HG03460 (cell line): ENCODE measurements around the gene SLC4A2.

Experiments used
- ATAC-seq: cut with Tn5 transposase; IDR thresholded peaks from one replicate; pipeline ENCODE4 v1.9.1; 2021; ENCODE audit not compliant: unreplicated experiment

The SLC4A2 gene

DNA sequence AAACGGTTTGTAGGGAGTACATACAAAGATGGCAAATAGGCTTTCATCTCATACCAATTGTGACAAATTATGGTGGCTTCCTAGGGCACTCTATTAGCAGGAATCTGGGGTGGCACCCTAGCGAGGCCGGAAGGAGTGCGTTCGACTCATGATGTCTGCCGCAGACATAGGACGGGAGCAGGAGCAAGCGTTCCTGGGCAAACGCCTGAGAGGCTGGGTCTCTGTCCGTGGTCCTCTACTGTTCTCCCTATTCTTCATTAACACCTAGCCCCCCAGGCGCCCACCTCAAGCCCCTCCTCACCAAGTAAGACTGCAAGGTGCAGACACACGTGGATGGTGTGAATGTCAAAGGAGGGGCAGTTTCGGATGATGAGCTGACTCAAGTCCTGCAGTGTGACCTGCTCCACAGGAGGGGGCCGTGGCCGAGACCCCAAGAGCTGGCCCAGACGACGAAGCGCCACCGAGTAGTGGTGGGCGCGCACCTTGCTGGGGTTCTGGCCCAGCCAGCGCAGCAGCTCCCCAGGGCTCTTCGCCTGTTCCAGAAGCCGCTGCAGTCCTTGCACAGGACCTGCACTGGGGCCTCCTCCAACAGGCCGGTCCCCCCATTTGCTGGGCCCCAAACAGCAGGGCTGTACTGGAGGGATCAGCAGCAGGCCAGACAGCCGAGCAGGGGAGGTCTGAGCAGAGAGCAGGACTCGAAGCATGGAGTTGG is 20.0 kb downstream of the SLC4A2 start:
- no peak for ATAC-seq

DNA sequence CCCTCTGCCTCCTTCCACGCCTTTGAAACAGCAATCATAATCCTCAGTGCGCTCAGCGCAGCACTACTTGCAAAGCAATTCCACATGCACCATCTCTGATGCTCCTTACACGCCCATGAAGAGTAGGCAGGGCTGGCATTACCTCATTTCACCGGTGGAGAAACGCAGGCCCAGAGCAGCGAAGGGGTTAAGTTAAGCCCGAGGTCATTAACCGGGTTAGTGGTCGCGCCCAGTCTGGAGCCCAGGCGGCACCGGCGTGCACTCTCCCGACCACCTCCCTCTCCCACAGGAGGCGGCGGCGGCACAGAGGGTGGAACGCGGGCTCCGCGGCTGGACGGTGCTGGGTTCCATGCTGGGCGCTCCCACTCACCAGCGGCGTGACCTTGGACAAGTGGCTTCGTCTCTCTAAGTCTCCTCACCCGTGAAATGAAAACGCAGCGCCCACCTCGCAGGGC is 20.7 kb downstream of the SLC4A2 start:
- ATAC-seq, result peak; percentile 4

DNA sequence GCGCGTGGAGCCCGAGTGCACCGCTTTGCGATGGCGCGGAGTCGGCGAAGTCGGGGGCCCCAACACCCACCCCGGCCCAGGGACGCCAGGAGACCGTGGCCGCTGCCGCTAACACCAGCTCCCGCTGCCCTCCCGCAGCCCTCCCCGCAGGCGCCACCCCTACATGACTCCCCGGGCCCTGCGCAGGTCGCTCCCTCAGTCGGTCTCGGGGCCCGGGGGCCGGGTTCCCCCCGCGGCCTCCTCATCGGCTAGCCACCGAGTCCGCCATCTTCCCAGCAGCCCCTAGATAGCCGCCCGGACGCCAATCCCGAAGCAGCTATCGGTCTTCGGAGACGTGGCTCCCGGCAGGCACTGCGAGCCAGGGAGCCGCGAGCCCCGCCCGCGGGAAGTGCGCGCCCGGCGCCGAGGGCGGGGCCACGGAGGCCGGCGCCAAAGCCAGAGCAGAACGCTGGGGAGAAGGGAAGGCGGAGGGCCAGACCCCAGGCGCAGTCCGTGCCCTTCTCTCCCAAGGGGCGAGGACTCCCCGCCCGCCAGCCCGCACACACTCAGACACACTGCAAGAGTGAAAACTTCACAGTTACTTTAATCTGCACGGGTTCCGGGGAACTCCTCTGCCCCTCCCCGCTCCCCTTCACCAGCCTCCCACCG is 21.3 kb downstream of the SLC4A2 start, which contains the start of gene FASTK:
Gene FASTK (minus strand): TSS at position 288 of the 648 bp plus-strand sequence. CDS start 43 bp downstream, at position 245.
- peak; percentile 73 for ATAC-seq

DNA sequence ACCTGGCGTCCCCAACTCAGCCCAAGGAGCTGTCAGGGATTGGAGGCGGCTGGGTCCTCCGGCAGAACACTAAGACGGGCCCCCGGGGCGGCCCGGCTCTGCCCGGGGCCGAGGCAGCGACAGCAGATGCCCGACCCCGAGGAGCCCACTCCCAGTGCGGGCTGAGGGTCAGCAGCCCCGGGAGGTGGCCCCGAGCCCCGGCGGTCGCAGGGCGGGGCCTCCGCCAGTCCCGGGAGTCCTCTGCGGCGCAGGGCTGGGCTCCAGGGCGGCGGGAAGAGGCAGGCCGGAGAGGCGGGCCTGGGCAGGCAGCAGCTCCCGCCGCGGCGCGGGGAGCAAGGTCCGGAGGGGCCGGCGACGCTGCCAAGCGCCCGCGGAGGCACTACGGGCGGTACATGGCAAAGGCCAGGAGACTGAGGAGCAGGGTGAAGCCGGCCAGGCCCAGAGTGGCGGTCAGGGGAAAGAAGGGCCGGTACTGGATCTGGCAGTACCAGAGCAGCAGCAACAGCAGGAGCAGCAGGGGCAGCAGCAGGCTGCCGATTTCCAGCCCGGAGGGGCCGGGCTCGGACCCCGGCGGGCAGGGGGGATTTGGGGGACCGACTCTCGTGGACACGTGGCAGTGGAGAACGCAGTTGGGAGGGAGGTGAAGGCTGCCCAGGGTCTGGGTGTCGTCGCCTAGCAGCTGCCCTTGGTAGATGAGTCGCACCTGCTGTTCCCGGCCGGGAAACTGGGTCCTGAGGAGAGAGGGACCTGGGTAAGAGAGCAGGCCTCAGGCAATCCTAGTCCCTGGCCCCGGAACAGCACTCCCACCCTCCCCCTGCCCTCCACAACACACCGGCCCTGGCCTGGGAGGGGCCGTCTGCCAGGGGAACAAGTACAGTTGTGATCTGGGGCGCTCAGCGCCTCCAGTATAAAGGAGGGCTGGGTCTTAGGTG is 22.0 kb downstream of the SLC4A2 start:
- peak; percentile 1 for ATAC-seq

DNA sequence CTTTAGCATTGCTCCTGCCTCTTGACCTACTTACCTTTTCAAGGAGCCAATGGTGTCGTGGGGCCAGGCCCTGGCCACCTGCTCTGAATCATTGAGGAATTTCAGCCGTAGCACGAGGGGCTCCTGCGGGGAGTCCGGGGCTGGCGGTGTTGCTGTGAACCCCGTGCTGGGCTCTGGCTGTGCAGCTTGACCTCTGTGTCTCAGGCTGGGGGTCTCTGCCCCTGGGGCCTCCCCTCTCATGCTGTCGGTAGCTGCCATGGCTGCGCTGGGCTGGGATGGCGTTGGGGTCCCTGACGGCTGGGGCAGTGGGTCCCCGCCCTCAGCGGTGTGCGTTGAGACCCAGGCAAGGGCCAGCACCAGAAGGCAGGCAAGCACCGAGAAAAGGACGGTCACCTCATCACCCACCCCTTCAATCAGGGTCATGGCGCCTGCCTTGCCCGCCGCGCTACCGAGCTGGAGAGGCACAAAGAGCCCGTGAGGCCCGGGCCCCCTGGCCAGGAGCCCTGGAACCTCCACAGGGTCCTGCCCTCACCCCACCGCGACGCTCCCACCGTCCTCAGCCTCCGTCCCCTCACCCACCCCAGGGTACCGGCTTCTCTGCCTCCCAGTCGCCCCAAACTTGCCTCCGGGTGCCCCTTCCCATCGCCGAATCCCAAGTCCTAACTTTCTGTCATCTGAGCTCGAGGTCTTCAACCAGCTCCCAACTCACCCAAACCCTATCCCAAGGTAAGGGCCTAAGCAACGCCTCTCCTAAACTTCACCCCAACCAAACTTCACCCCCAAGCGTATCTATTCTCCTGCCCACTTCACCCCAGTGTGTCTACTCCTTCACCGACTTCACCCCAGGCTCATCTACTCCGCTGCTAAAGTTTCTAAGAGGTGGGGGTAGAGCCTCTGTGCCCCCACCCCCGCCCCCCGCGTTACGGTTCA is 23.0 kb downstream of the SLC4A2 start:
- no peak for ATAC-seq

DNA sequence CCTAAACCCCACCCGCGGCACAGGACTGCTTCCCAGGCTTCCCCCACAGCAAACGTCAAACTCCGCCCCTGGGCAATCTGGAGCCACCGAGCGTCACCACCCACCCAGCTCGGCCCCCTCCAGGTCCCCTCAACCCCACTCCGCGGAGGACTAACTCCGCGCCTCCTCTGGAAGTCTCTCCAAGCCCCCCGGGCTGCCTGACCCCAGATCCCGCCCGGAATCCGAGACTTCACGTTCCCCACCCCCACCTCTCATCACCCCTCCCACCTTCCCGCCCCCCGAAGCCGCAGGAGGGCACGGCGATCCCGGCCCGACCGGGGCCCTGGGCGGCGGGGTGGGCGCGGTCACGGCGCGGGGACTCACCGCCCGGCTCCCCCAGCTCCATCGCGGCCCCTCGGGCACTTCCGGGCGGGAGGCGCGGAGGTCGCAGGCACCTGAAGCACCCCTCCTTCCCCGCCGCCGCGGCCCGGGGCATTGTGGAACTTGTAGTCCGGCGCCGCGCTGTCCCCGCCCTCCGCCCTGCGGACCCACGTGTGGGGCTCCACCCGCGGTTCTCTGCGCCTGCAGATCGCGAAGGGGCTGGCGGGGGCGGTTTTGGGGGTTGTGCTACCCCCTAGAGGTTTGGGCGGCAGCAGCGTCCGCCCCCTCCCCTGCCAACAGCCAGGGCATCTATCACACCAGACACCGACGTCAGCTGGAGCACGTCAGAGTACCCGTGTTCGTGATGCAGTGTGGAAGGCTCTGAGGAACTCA is 23.9 kb downstream of the SLC4A2 start, which contains the start of gene TMUB1:
Gene TMUB1 (minus strand): TSS at position 423 of the 753 bp plus-strand sequence. CDS start 930 bp downstream, outside the sequence.
- peak; percentile 43 for ATAC-seq

DNA sequence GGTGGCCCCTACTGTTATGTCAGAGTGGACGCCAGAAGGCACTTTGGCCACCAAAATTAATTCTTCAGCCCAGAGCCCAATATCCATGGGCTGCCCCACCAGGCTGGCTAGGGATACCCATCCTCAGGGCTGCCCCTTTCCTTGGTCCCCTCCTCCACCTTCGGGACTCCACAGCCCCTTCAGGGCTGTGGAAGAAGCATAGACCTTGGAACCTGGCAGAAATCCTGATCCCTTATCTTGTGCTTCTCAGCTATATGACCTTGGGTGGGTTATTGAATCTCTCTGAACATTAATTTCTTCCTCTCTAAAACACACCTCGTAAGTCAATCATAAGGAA is 24.4 kb downstream of the SLC4A2 start:
- ATAC-seq, result no peak

DNA sequence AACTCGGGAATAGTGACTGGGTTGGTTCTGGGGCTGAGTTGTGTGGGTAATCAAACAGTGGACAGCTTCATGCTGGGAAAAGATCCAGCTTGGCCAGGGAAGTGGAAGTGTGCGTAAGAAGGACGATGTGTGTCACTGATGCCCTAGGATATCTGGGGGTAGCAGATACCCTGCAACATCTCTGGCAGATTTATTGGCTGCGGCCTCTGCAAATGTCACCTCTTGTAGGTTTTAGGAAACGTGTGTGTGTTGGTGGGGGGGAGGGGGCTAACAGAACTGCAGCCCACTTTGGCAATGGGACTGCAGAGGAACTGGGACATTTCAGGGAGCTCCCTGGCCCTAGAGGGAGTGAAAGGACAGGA is 25.9 kb downstream of the SLC4A2 start:
- no peak for ATAC-seq

DNA sequence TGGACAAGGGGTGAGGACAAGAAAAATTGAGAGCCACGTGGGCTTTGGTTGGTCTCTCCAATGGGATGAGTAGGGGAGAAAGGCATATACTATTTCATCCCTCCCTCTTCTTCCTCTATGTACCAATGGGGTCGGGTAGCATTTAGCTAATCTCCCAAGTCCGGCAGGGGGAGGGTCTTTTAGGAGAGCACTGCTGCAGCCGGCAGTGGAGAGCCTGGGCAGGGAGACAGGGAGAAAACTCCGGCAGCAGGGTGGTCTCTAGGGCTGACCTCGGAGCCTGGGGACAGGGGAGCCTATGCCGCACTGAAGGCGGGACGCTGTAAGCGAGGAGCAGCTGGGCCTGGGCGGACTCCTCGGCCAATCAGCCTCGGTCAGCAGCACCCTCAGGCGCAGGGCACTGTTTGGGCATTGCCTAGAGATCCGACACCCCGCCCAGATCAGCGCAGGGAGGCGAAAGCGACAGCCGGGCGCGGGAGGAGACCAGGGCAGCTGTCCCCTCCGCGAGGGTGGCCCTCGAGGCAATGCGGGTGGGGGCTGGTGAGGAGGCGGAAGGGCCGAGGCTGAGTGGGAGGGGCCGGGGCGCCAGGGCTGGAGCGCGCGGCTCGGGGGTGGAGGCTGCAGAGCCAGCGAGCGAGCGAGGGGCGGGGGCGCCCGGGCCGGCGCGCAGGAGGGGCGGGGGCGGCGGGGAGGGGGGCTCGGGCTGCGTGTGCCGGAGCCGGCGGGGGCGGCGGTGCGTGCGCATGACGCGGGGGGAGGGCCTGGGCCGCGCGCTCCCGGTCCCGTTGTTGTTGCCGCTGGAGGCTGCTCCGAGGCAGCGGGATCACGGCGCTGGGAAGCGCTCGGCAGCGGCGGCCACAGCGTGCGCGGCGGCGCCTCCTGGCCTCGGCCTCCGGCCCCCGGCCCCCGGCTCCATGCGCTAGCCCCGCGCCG is 26.6 kb downstream of the SLC4A2 start, which contains the start of gene AGAP3:
Gene AGAP3 (plus strand): TSS at position 785 of the 930 bp plus-strand sequence. CDS start 267 bp downstream, outside the sequence.
- peak; percentile 37 for ATAC-seq

DNA sequence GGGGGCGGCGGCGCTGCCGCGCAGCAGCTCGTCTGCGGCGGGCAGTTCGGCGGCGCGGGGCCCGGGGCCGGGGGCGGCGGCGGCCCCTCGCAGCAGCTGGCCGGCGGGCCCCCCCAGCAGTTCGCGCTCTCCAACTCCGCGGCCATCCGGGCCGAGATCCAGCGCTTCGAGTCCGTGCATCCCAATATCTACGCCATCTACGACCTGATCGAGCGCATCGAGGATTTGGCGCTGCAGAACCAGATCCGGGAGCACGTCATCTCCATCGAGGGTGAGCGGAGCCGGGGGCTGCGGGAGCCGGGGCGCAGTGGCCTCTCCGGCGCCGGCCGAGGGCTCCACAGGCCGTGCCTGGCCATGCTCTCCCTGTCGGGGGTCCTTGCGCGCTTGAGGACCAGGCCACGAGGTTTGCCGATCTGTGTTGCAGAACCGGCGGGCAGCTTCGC is 27.4 kb downstream of the SLC4A2 start:
- ATAC-seq, result no peak

DNA sequence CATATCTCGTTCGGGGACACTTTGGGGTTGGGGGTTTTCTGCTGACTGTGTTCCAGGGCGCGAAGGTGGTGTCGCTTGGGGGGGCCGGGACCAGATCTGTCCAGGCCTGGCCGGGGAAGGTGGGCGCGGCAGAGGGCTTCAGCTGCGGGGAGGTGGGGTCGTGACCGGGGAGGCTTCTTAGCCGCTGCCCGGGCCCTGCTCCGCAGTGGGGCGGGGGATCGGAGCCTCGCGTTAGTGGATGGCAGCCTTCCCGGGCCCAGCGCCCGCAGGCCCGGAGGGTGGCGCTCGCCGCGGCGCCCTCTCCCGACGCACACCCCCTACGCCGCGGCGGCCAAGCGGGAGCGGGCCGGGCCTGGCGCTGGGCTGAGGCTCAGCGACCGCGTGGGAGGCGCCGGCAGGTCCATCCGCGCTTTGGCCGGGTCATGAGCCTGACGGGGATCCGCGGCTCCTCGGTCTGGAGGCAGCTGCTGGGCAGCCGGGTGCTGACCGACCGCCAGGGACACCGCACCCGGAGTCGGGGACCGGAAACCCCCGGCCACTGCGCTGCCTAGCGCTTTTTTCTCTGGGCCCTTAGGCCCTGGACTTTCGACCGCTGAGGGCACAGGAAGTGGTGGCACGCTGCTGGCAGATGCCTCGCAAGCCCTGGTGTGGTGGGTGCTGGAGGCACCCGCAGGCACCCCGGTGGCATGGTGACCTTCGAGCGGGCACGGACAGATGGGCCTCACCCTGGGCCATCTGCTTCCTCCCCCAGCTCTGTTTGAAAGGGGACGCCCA is 28.0 kb downstream of the SLC4A2 start:
- no peak for ATAC-seq

DNA sequence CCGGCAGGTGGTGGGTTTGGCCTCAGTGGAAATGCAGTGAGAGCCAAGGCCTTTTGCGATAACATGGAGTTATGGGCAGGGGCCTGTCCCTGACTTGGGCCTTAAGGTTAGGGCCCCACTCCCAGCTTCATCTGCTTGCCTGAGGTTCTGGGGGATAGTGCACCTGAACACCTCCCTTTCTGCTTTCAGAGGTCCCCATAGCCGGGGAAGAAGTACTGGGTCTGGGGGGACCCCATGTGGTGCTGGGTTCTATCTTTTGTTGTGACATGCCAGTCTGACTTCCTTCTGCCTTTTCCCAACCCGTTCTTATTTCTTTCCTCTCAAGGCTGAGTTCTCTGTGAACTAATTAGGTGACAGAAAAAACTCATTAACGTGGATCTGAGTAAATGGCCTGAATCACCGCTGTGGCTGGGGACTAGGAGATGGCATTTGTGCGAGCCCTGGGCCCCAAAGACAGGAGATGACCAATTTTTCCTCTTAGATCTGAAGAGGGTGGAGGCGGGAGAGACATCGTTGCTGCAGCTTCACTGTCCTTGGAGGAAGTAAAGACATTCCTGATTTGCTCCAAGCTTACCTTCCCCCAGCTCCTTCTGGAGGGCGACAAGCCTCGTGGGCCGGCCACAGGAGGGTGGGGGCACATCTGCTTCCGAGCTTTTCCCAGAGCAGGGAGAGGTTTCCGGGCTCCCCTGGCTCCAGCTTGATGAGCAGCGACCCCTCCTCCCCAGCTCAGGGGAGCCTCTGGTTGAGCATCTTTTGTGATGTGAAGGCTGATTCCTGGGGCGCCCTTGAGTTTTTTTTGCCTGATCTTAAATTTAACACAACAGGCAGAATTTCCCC is 28.8 kb downstream of the SLC4A2 start:
- ATAC-seq, result no peak

DNA sequence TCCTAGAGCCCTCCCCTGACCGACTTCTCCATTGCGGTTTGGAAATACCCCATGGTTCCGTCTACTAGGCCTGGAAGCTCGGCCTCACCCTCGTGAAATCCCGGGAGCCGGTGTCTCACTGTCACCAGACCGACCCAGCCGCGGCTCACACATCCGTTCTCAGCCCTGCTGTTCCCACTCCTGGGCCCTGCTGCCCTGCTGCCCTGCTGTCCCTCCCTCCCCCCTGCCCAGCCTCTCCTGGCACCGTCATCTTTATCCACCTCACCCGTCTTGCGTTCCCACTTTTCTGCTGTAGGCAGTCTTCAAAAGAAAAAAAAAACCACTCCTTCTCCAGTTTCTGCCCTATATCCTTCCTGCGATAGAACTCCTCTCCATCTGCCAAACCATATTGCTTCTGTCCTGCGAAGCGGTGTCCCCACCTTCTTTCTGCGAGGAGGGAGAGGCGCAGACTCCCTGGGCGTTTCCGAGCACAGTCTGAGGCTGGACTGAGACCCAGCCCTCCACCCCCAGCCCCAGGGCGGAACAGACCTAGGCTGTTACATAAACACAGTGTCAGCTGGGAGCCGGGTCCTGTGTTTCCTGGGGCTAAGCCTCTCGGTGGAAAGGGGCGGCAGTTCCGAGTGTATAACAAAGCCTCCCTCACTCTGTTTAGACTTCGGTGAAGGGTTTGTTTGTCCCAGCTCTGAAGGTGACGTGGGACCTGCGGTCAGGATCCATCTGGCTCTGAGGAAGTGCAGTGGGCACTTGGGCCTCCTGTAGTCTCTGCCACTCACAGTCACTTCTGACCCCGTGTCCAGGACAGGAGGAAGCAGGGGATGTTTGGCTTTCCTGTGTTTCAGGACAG is 29.7 kb downstream of the SLC4A2 start:
- ATAC-seq, result no peak

DNA sequence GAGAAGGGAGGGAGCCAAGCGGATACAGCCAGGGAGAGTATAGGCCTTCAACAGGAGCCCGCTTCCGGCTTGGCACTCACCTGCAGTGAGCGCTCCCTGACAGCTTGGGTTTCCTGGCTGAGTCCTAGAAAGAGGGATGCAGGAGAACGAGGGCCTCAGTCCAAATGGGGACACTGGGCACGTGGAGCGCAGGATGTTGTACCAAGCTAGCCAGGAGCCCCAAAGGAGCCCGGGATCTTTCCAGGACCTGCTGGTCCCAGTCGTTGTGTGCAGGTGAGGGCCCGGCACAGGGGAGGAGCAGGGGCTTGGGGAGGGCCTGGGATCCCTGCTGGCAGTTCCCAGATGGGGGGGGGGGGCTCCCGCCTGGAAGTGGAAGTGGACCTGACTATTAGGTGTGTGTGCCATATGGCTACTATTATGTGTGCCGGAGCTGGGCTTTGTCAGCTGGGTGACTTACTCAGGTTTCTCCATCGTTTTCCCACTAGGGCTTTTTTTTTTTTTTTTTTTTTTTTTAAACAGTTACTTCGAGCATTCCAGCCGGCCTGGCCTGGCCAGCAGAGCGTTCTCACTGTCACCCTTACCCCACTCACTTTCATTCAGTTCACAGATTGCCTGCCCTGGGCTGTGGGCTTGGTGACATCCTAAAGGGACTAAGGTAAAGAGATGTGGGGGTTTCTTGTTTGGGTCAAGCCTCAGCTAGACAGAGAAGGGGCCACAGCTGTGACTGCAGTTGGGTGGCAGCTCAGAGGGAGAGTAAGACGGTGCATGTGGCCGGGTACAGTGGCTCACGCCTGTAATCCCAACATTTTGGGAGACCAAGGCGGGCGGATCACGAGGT is 30.7 kb downstream of the SLC4A2 start:
- ATAC-seq, result no peak

DNA sequence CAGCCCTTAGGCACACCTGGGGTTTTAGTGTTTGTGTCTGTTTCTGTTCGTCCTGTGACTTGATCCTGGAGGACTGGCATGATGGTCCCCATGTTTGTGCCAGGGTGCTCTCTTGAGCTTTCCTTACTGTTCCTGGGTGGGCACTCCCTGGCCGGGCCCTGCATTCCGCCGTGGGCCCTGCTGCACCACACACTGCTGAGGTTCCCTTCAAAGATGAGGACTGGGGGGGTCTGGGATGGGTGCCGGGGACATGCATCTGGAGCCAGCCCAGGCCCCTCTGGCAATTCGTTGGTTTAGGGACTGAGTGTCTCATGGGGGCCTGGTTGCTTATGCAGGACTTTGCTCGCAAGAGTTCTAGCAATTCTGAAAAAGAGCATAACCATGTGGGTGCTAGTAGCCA is 31.6 kb downstream of the SLC4A2 start:
- no peak for ATAC-seq
